Kidney epithelial cell (primary cell): Measurements from ENCODE around the gene ARSB. TPM values are rescaled to one million over a fixed set of nuclear protein-coding genes. Genes with fewer than 3 reads are reported as not detected.

ENCODE experiments used
- DNase-seq: peaks from one replicate; pipeline ENCODE4 v3.0.0-alpha.2; 2010; ENCODE audit warnings: low read depth
- H3K27me3 ChIP-seq: 2 replicates; pipeline ENCODE4 v1.6.0; 2011; ENCODE audit warnings: low read length; ENCODE audit not compliant: control insufficient read depth, insufficient read depth
- H3K36me3 ChIP-seq: 2 replicates; pipeline ENCODE4 v1.5.1; 2011; ENCODE audit warnings: low read length; ENCODE audit not compliant: control insufficient read depth, insufficient read depth
- H3K4me3 ChIP-seq: 2 replicates; pipeline ENCODE4 v1.5.1; 2011; ENCODE audit warnings: low read depth, mild to moderate bottlenecking, control low read depth, low read length
- CTCF ChIP-seq: IDR thresholded peaks from 2 replicates; pipeline ENCODE4 v1.5.1; 2011; ENCODE audit warnings: mild to moderate bottlenecking, moderate library complexity, low read length, control low read depth, inconsistent platforms; ENCODE audit not compliant: insufficient read depth, poor library complexity, severe bottlenecking
- total RNA-seq: library from RNA; depleted of rRNA; stranded (reverse); fragments of >200 nt; gene quantifications from 2 replicates; pipeline ENCODE4 v1.2.3, GENCODE V29; 2015

The ARSB gene
- total RNA-seq, 1 donor from 2014 or later, result 17.5 TPM

GRCh38 chr5:78747705-78748359, 237.3 kb downstream of the ARSB start:
- TF ChIP-seq CTCF, result no peak
- Histone ChIP-seq H3K4me3 (no peak overlapping the region), H3K36me3 (no peaks in the 10 kb centered on the region), H3K27me3 (no peaks in the 10 kb centered on the region)
- DNase-seq, result peak; percentile 37

GRCh38 chr5:78747055-78747454, 238.1 kb downstream of the ARSB start:
- DNase-seq, result no peak
- Histone ChIP-seq H3K4me3 (no peak overlapping the region), H3K36me3 (no peaks in the 10 kb centered on the region), H3K27me3 (no peaks in the 10 kb centered on the region)
- no peak for TF ChIP-seq CTCF

GRCh38 chr5:78746021-78746770, 238.9 kb downstream of the ARSB start:
- no peak for TF ChIP-seq CTCF
- H3K4me3 ChIP-seq, result no peak overlapping the region
- no peaks in the 10 kb centered on the region for H3K36me3 ChIP-seq
- DNase-seq, result no peak
- H3K27me3 ChIP-seq, result no peaks in the 10 kb centered on the region

GRCh38 chr5:78744951-78745534, 240.1 kb downstream of the ARSB start:
- no peak overlapping the region for H3K4me3 ChIP-seq
- TF ChIP-seq CTCF, result no peak
- H3K27me3 ChIP-seq, result no peaks in the 10 kb centered on the region
- H3K36me3 ChIP-seq, result no peaks in the 10 kb centered on the region
- DNase-seq, result no peak

- no peak for DNase-seq
- no peak for TF ChIP-seq CTCF
- Histone ChIP-seq H3K4me3 (no peak overlapping the region), H3K36me3 (no peaks in the 10 kb centered on the region), H3K27me3 (no peaks in the 10 kb centered on the region)
Observed at GRCh38 chr5:78741019-78741418, 244.1 kb downstream of the ARSB start.
